Stimulated activated CD8-positive, alpha-beta memory T cell treated with anti-CD3 and anti-CD28 coated beads, Interleukin-4, amount 100 ng/mL, for 1 hour (primary cell): ENCODE data around the gene ABI1.

ENCODE experiments used
- DNase-seq, 2 donors: peaks; one replicate each; pipeline ENCODE4 v3.0.0-alpha.2; 2020; ENCODE audit warnings: low read depth in 2 of 2, low spot score in 1 of 2

Gene ABI1

GRCh38 chr10:26855186-26855585, 5.6 kb downstream of the ABI1 start:
- no peak for DNase-seq

DNA sequence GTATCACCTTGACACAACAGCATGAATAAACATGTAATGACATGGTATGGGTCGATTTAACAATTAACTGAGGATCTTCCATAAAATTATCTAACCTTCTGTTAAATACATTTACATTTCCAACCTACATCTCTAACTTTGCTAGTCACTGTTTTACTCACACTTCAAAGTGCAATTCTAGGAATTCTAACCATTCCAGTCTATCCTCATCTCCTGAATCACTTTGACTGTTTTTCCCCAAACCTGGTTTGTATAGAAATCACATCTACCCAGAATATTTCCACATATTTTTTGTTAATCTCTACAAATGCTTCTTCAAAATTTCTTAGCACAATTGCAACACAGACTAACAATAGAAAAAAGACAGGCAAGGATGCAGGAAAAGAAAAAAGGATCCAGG, 6.2 kb downstream of the ABI1 start:
- no peak for DNase-seq

GRCh38 chr10:26844396-26844975, 16.3 kb downstream of the ABI1 start:
- no peak for DNase-seq

DNA sequence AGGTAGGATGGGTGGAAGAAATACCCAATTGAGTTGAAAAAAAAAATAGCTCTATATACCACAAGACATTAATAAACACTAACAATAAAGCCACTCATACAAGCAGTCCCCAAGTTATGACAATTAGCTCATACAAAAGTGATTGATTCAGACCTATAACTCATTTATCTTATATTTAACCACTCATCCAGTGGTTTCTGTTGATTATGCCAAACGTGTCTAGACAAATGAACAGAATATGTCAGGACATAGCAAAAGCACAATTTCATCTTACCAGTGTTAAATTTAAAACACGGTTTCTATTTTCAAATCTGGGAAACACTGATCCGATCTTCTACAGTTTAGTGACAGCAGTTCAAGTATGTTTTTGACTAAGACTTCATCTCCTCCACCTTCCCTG, 17.0 kb downstream of the ABI1 start:
- no peak for DNase-seq

- no peak for DNase-seq
Observed at GRCh38 chr10:26841733-26842317, 18.9 kb downstream of the ABI1 start.

DNA sequence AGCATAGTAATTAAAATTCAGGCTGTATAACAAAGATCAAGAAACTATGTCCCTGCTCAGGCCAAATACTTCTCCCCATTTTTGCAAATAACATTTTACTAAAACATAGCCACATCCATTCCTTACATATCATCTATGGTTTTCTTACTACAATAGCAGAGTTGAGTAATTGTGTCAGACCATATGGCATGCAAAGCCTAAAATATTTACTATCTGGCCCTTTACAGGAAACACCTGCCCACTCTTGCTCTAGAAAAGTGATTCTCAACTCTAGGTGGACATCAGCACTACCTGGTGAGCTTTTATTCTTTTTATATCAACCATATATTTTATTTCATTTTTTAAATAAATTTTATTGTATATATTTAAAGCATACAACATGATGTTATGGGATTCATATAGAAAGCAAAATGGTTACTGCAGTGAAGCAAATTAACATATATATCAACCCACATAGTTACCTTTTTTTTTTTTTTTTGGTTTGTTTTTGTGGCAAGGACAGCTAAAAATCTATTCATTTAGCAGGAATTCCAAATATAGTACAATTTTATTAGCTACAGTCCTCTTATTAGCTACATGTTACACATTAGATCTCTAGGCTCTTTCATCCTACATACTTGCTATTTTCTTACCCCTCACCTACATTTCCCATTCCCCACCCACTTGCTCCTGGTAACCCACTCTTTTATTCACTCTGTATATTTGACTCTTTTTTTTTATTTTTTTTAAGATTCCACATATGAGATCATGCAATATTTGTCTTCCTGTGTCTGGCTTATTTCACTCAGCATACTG, 19.6 kb downstream of the ABI1 start:
- no peak for DNase-seq

- no peak for DNase-seq
Observed at GRCh38 chr10:26839966-26840627, 20.7 kb downstream of the ABI1 start.

DNA sequence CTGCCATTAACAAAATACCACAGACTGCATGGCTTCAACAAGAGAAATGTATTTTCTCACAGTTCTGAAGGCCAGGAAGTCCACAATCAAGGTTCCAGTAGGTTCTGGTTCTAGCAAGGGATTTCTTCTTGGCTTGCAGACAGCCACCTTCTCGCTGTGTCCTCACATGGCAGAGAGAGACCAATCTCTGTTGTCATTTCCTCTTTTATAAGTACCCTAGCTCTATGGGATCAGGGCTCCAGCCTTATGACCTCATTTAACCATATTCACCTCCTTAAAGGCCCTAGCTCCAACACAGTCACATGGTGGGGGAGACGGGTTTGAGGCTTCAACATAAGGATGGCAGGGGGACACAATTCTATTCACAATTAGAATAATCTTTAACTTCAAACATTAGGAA, 23.6 kb downstream of the ABI1 start:
- no peak for DNase-seq

DNA sequence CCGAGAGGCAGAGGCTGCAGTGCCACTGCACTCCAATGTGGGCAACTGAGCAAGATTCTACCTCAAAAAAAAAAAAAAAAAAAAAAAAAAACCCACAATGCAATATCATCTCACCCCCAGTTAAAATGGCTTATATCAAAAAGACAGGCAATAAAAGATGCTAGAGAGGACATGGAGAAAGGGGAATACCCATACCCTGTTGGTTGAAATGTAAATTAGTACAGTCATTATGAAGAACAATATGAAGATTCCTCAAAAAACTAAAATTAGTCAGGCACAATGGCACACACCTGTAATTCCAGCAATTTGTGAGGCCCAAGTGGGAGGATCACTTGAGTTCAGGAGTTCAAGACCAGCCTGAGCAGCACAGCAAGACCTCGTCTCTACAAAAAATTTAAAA, 25.7 kb downstream of the ABI1 start:
- DNase-seq, result no peak

DNA sequence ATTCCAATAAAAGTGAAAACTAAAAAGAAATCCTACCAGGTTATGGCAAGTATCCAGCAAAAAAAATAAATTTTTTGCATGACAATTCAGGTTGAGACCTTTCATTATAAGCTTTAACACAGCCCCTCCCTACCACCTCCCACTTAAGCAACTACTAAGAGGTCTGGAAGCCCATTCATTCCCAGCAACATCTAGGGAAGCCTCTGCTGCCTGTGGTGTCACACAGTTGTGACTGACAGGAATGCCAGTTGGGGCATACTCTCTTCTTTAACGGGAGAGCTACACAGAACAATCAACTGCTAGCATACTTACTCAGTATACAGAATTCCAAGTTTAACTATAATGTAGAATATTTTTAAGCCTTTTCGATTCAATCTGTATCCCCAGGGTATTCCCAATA, 27.8 kb downstream of the ABI1 start:
- DNase-seq, result no peak

DNA sequence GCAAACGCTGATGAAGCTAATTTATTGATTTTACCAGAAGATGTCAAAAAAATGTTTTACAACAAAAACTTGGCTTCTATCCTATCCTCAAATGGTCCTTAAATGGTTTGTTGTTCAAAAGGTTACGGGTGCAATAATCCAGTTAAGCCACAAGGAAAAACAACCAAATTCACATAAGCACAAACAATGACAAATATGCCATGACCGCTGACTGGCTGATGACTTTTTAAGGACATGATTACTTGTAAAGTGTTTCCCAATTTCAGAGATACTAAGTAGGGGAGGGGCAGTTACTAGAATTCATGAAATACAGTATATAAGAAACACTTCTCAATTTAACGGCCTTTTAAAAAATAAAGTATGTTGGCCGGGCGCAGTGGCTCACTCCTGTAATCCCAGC, 28.8 kb downstream of the ABI1 start:
- DNase-seq, result no peak

- no peak for DNase-seq
Observed at GRCh38 chr10:26829810-26830515, 30.8 kb downstream of the ABI1 start.

DNA sequence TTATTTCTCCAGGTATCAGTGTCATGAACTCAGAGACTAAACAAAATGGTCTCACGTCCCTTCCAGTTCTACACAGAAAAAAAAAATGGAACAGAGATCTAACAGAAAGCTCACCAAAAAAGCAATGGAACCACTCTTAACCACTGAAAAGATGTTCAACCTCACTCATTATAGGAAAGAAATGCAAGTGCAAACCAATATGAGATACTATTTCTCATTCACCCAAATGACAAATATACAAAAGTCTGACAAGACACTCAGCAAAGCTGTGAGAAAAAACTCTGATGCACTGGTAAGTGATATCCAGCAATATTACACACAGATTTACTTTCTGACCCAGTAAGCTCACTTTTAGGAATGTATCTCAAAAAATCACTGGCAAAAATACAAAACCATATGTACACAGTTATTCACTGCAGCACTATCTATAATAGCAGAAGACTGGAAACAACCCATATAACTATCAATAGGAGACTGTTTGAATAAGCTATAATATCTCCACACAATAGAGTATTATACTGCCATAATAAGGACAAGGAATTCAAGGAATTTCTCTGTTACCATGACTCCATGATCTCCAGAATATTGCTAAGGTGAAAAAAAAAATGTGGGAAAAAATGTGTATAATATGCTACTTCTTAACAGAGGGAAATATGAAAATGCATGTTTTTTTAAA, 36.6 kb downstream of the ABI1 start:
- no peak for DNase-seq

DNA sequence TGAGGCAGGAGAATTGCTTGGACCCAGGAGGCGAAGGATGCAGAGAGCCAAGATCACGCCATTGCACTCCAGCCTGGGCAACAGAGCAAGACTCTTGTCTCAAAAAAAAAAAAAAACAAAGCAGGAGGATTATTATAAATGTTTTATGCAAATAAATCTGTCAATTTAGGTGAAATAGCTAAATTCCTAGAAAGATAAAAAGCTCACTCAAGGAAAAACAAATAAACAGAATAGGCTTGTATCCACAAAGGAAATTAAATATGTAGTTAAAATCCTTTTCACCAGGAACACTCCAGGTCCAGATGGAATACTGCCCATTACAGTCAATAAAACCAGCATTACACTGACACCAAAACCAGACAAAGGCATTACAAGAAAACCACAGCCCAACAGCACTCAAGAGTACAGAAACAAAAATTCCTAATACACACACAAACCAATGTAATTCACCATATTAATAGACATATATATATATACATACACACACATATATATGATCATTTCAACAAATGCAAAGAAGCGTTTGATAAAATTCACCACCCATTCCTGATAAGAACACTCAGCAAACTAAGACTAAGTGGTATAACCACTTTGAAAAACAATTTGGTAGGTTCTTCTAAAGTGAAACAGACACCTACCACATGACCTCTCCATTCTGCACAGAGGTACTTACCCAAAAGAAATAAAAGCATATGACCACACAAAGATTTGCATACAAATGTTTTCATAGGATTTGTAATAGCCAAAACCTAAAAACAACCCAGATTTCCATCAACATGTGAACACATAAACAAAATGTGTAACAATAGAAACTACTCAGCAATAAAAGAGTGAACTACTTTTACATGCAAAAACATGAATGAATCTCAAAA, 38.8 kb downstream of the ABI1 start:
- DNase-seq, result no peak

- DNase-seq, result no peak
Observed at GRCh38 chr10:26815500-26815899, 45.3 kb downstream of the ABI1 start.

DNA sequence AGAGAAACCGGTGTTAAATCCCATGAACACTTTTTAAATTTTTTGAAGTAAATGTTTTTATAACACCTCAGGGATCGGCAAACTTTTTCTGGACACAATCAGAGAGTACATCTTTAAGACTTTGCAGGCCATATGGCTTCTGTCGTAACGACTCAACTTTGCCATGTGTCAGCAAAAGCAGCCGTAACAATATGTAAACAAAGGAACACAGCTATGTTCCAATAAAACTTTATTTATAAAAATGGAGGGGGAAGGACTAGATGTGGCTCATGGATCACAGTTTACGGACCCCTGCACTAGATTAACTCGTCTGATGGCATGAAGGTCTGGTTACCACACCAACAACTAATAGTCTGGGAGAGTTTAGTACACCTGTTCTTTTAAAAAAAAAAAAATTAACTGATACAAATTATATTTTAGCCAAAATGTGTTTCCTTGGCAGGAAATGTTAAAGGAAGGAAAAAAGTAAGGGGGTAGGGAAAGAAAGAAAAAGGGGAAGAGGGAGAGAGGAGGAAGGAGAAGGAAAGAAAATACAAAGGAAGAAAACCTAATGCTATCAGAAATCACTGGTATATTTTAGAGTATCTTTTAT, 50.2 kb downstream of the ABI1 start:
- DNase-seq, result no peak

DNA sequence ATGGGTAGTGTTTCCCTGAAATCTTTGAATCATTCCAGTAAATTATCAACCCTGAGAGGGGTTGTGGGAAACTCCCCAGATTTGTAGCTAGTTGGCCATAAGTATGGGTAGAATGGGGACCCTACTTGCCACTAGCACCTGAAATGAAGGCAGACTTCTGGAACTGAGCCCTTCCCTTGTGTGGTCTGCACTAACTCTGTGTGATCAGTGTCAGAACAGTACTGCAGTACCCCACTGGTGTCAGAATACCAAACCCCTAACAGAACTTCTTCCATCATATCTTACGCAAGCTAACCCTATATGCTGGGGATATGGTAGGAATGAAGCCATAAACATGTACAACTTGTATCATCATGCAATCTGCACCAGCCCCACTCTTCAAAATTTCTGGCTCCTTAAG, 50.8 kb downstream of the ABI1 start:
- DNase-seq, result no peak

GRCh38 chr10:26807532-26807931, 53.2 kb downstream of the ABI1 start:
- DNase-seq, result no peak

- no peak for DNase-seq
Observed at GRCh38 chr10:26806557-26806956, 54.2 kb downstream of the ABI1 start.
